Muscle layer of duodenum (tissue), 2 donors: ENCODE data around the gene DSCAML1.

Source experiments
- H3K27ac ChIP-seq: one replicate; pipeline ENCODE4 v1.7.0; 2013; ENCODE audit warnings: mild to moderate bottlenecking, low read length
- H3K27me3 ChIP-seq: one replicate; pipeline ENCODE4 v1.7.0; 2013; ENCODE audit warnings: low read depth, mild to moderate bottlenecking, control low read depth, low read length
- H3K36me3 ChIP-seq, 2 donors: one replicate each; pipeline ENCODE4 v1.7.0; 2013; ENCODE audit warnings: low read length in 2 of 2, control low read depth in 1 of 2, mild to moderate bottlenecking in 1 of 2; ENCODE audit not compliant: insufficient read depth in 2 of 2, control insufficient read depth in 1 of 2
- H3K4me1 ChIP-seq, 2 donors: one replicate each; pipeline ENCODE4 v1.7.0; 2013; ENCODE audit warnings: low read length in 2 of 2, mild to moderate bottlenecking in 2 of 2, control low read depth in 1 of 2, moderate library complexity in 1 of 2; ENCODE audit not compliant: insufficient read depth in 2 of 2, control insufficient read depth in 1 of 2
- H3K4me3 ChIP-seq, 2 donors: one replicate each; pipeline ENCODE4 v1.7.0; 2013; ENCODE audit warnings: low read length in 2 of 2, low read depth in 1 of 2, mild to moderate bottlenecking in 1 of 2
- H3K9me3 ChIP-seq, 2 donors: one replicate each; pipeline ENCODE4 v1.7.0; 2013; ENCODE audit warnings: low read length in 2 of 2, control low read depth in 1 of 2, mild to moderate bottlenecking in 1 of 2; ENCODE audit not compliant: control insufficient read depth in 1 of 2
- donor health status: healthy.

Gene DSCAML1

GRCh38 chr11:117484156-117484555 lies 312.9 kb downstream of the DSCAML1 start:
- no peak overlapping the region for H3K4me3 ChIP-seq
- H3K27me3 ChIP-seq: no peaks in the 10 kb centered on the region
- H3K9me3 ChIP-seq: no peaks in the 10 kb centered on the region
- no peak overlapping the region for H3K27ac ChIP-seq
- no peaks in the 10 kb centered on the region for H3K4me1 ChIP-seq
- no peaks in the 10 kb centered on the region for H3K36me3 ChIP-seq

DNA sequence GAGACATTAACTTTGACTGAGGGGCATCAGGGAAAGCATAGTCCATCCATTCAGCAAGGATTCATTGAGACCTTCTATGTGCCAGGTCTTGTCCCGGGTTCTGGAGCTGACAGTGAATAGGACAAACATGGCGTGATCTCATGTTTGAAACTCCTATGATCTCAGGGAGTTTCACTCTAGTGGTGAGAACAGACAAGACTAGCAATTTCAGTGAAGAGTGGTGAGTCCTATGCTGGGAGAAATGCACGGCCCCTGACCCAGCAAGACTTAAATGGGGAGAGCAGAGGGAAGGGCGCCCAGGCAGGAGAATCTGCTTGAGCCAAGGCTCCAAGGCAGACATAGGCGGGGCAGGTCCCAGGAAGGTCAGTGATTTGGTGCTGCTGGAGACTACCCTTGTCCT lies 313.6 kb downstream of the DSCAML1 start:
- no peak overlapping the region for H3K27ac ChIP-seq
- H3K4me1 ChIP-seq: no peaks in the 10 kb centered on the region
- H3K36me3 ChIP-seq: no peaks in the 10 kb centered on the region
- H3K9me3 ChIP-seq: no peaks in the 10 kb centered on the region
- no peaks in the 10 kb centered on the region for H3K27me3 ChIP-seq
- H3K4me3 ChIP-seq: no peak overlapping the region

DNA sequence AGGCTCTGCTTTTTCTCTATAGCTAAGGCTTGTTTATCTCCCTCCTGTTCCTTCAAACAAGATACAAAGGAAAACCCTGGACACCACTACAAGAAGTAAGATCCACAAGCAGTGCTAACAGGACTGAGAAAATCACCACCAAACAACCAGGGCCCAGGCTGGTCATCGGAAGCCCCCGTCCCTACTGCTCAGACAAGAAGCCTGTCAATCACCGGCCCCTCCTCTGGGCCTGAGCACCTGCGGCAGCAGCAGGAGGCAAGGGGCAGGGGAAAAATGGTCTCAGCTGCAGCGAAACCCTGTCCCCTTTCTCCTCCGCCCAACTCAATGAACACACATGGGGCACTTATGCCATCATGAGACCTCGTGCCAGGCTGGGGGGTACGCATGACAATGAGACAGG lies 314.1 kb downstream of the DSCAML1 start:
- Histone ChIP-seq H3K27me3 (no peaks in the 10 kb centered on the region), H3K4me1 (no peaks in the 10 kb centered on the region), H3K36me3 (no peaks in the 10 kb centered on the region), H3K9me3 (no peaks in the 10 kb centered on the region), H3K27ac (no peak overlapping the region), H3K4me3 (no peak overlapping the region)

DNA sequence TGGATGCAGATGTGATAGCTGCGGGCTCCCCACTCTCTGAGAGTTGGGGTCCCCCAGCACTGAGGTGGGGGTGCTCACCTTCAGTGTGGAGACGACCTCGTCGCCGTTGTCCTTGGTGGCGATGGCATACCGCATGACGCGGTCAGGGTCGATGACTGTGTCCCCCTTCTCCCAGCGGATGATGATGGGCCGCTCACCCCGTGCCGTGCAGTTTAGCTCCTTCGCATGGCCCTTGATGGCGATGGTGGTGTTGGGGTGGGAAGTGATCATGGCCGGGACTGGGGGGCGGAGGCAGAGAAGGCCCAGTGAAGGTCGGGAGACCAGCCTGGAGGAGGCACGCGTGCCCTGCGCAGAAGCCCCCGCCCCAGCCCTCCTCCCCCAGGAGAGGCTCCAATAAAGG lies 315.1 kb downstream of the DSCAML1 start:
- H3K27ac ChIP-seq: no peak overlapping the region
- H3K4me3 ChIP-seq: no peak overlapping the region
- no peaks in the 10 kb centered on the region for H3K9me3 ChIP-seq
- no peaks in the 10 kb centered on the region for H3K27me3 ChIP-seq
- no peaks in the 10 kb centered on the region for H3K36me3 ChIP-seq
- H3K4me1 ChIP-seq: no peaks in the 10 kb centered on the region

DNA sequence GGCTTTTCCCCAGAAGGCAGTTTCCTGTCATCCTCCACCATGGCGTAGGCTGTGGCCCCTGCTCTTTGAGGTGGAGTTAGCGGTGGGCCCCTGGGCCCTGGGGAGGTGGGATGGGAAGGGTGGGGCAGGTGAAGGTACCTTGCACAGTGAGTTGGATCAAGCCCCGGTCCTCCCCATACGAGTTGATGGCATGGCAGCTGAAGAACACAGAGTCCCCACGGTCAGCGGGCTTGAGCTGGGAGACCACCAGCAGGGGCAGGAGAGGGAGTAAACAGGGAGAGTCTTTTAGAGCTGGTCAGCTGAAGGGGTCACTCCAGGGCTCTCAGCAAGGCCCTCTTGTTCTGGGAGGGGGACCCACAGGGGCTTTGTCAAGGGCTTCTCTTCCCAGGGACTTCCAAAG lies 316.0 kb downstream of the DSCAML1 start:
- Histone ChIP-seq H3K27ac (no peak overlapping the region), H3K9me3 (no peaks in the 10 kb centered on the region), H3K36me3 (no peaks in the 10 kb centered on the region), H3K27me3 (no peaks in the 10 kb centered on the region), H3K4me3 (no peak overlapping the region), H3K4me1 (no peaks in the 10 kb centered on the region)

DNA sequence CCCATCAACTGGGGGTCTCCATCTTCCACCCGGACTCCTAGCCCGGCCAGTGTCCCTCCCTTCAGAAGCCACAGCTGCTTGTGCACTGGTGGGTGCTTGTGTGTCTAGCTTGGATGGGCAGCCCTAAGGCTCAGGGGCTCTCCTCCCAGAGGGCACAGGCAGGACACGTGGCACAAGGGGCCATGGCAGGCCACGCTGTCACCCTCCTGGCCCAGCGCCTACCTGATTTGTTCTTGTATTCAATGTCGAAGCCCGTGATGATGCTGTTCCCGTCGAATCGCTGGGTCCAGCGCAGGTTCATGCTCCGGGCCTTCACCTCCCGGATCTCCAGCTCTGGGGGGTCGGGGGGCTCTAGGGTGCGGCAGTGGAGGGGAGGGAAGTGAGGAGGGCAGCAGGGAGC lies 316.8 kb downstream of the DSCAML1 start:
- no peaks in the 10 kb centered on the region for H3K36me3 ChIP-seq
- no peaks in the 10 kb centered on the region for H3K4me1 ChIP-seq
- no peaks in the 10 kb centered on the region for H3K9me3 ChIP-seq
- no peak overlapping the region for H3K27ac ChIP-seq
- H3K27me3 ChIP-seq: no peaks in the 10 kb centered on the region
- H3K4me3 ChIP-seq: no peak overlapping the region

- Histone ChIP-seq H3K27me3 (no peaks in the 10 kb centered on the region), H3K9me3 (no peaks in the 10 kb centered on the region), H3K27ac (no peak overlapping the region), H3K4me3 (no peak overlapping the region), H3K4me1 (no peaks in the 10 kb centered on the region), H3K36me3 (no peaks in the 10 kb centered on the region)
Measured at GRCh38 chr11:117479372-117479771, 317.6 kb downstream of the DSCAML1 start.

DNA sequence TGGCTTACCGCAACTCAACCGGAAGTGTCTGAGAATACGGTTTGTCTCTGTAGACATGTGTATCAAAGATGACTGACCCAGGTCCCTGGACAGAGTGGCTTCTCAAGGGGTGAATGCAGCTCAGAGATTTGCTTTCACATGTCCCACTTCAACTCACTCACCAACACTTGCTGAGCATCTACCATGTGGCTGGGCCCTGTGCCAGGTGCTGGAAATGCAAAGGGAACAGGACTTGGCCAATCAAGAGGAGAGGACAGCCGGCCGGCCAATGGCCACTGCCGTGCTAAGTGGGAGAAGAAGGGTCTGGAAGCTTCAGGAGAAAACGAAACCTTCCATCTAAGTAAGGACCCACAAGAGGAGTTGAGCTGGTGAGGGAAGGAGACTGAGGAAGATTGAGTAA lies 318.1 kb downstream of the DSCAML1 start:
- Histone ChIP-seq H3K9me3 (no peaks in the 10 kb centered on the region), H3K4me3 (no peak overlapping the region), H3K4me1 (no peaks in the 10 kb centered on the region), H3K27me3 (no peaks in the 10 kb centered on the region), H3K27ac (no peak overlapping the region), H3K36me3 (no peaks in the 10 kb centered on the region)

- H3K9me3 ChIP-seq: no peaks in the 10 kb centered on the region
- no peaks in the 10 kb centered on the region for H3K4me1 ChIP-seq
- H3K4me3 ChIP-seq: no peak overlapping the region
- no peak overlapping the region for H3K27ac ChIP-seq
- H3K27me3 ChIP-seq: no peaks in the 10 kb centered on the region
- no peaks in the 10 kb centered on the region for H3K36me3 ChIP-seq
Measured at GRCh38 chr11:117478126-117478860, 318.7 kb downstream of the DSCAML1 start.

GRCh38 chr11:117477721-117478120 lies 319.3 kb downstream of the DSCAML1 start:
- Histone ChIP-seq H3K27me3 (no peaks in the 10 kb centered on the region), H3K4me1 (no peaks in the 10 kb centered on the region), H3K9me3 (no peaks in the 10 kb centered on the region), H3K27ac (no peak overlapping the region), H3K4me3 (no peak overlapping the region), H3K36me3 (no peaks in the 10 kb centered on the region)

GRCh38 chr11:117476531-117477142 lies 320.4 kb downstream of the DSCAML1 start:
- H3K9me3 ChIP-seq: no peaks in the 10 kb centered on the region
- H3K27ac ChIP-seq: no peak overlapping the region
- no peak overlapping the region for H3K4me3 ChIP-seq
- peaks cover 0 to 2% of the 10 kb centered on the region in 2 donors for H3K36me3 ChIP-seq
- no peaks in the 10 kb centered on the region for H3K4me1 ChIP-seq
- H3K27me3 ChIP-seq: no peaks in the 10 kb centered on the region
